ENCODE data around the gene MPP3. TPM values are rescaled to one million over a fixed set of nuclear protein-coding genes. Genes with fewer than 3 reads are reported as not detected.
"Not testable (repeated sequence)": the region's sequence is repeated elsewhere in the genome, so short reads cannot be mapped to it uniquely, and the experiment has no call there.

Gene MPP3
- total RNA-seq, 1 experiment from 2014 or later: 34.3 TPM

DNA sequence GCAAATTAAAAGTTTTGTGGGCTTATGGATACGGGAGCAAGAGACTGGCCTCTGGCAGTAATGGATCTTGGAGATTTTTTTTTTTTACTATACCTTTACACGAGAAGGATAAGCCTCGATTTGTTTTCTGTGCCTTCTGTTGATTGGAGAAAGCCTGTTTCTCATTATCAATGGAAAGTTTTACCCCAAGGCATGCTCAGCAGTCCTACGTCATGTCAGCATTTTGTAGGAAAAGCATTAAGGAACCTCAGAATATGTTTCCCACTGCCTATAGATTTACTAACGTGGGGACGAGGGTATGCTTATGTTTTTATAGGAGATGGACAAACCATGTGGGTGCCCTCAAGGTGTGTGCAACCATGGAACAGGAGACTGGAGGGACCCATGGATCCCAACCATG, 40.9 kb upstream of the MPP3 start:
- no peak for ATAC-seq
- no TSS peak for BruUV-seq (replicated peaks)

DNA sequence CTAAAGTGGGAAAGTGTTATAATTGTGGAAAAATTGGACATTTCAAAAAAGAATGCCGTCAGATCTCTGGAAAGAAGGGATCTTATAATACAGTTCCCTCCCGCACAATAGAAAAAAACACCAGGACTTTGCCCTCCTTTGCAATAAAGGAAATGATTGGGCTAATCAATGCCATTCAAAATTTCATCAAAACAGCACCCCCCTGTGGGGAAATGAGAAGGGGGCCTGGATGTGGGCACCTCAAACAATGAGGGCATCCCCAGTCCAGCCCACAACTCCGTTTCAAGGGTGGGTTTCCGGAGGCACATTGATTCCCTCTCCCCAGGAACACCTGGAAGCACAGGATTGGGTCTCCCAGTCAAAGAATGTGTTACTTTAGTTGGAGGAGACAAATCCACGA, 40.1 kb upstream of the MPP3 start:
- TF ChIP-seq, protein P1, sequence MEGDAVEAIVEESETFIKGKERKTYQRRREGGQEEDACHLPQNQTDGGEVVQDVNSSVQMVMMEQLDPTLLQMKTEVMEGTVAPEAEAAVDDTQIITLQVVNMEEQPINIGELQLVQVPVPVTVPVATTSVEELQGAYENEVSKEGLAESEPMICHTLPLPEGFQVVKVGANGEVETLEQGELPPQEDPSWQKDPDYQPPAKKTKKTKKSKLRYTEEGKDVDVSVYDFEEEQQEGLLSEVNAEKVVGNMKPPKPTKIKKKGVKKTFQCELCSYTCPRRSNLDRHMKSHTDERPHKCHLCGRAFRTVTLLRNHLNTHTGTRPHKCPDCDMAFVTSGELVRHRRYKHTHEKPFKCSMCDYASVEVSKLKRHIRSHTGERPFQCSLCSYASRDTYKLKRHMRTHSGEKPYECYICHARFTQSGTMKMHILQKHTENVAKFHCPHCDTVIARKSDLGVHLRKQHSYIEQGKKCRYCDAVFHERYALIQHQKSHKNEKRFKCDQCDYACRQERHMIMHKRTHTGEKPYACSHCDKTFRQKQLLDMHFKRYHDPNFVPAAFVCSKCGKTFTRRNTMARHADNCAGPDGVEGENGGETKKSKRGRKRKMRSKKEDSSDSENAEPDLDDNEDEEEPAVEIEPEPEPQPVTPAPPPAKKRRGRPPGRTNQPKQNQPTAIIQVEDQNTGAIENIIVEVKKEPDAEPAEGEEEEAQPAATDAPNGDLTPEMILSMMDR (conservative IDR thresholded peaks at IDR 0.05; ENCODE audit: low read depth, low read length): 0 out of 2 replicates have a peak, but pooled peaks have one; percentile 26
- no peak for TF ChIP-seq EZH2phosphoT487 (IDR thresholded peaks at IDR 0.05; ENCODE audit: borderline replicate concordance, low read length)
- Histone ChIP-seq H3K27ac (ENCODE audit: low read length) (no peak overlapping the region), H3K36me3 (ENCODE audit: low read depth, low read length) (no peaks in the 10 kb centered on the region), H3K9me2 (replicated peaks; ENCODE audit: low read length) (no peaks in the 10 kb centered on the region), H3K4me1 (ENCODE audit: insufficient read depth, low read length) (no peaks in the 10 kb centered on the region), H3K4me3 (ENCODE audit: low read length) (no peak overlapping the region), H3K9ac (ENCODE audit: low read length) (no peak overlapping the region), H2AFZ (ENCODE audit: low read length) (no peak overlapping the region), H3K79me2 (ENCODE audit: low read length) (no peaks in the 10 kb centered on the region), H3K27me3 (ENCODE audit: low read length) (peaks cover 15% of the 10 kb centered on the region), H3K9me3 (ENCODE audit: low read length) (no peaks in the 10 kb centered on the region), H4K20me1 (ENCODE audit: low read length) (no peaks in the 10 kb centered on the region), H3K4me2 (ENCODE audit: low read length) (no peak overlapping the region), H3F3A (ENCODE audit: low read length, unreplicated experiment) (no peaks in the 10 kb centered on the region)
- ATAC-seq (no peak), DNase-seq (no peak)
- intact Hi-C loops (cut with micrococcal nuclease): no loop called here
- ChIA-PET CTCF (no interaction called here), POLR2A (ENCODE audit: unreplicated experiment) (interaction anchor here (0.7 kb wide), 1 partner anchor 172 kb away, joined by 3 read pairs; no protein-coding TSS in a partner anchor)
- no TSS peak for BruUV-seq (replicated peaks)

More for the DNA sequence above, 40.9 kb upstream of the MPP3 start:
- DNase-seq: no peak
- no peaks in the 10 kb centered on the region for H3K36me3 ChIP-seq (ENCODE audit: low read depth, low read length)
- ChIA-PET POLR2A (ENCODE audit: unreplicated experiment) (no interaction called here), CTCF (no interaction called here)
- TF ChIP-seq EZH2 (IDR thresholded peaks at IDR 0.05; ENCODE audit: low read length, unreplicated experiment) (no peak), EZH2phosphoT487 (IDR thresholded peaks at IDR 0.05; ENCODE audit: borderline replicate concordance, low read length) (no peak)
- TF ChIP-seq, protein P1 (conservative IDR thresholded peaks at IDR 0.05; ENCODE audit: low read depth, low read length): no peak
- H4K20me1 ChIP-seq (ENCODE audit: low read length): no peaks in the 10 kb centered on the region
- no peaks in the 10 kb centered on the region for H3K79me2 ChIP-seq (ENCODE audit: low read length)
- intact Hi-C loops (cut with micrococcal nuclease): no loop called here
- no peak overlapping the region for H3K4me3 ChIP-seq (ENCODE audit: low read length)
- H3K9me2 ChIP-seq (replicated peaks; ENCODE audit: low read length): no peaks in the 10 kb centered on the region
- H3K4me2 ChIP-seq (ENCODE audit: low read length): no peak overlapping the region
- no peaks in the 10 kb centered on the region for H3F3A ChIP-seq (ENCODE audit: low read length, unreplicated experiment)
- no peak overlapping the region for H3K27ac ChIP-seq (ENCODE audit: low read length)
- H3K4me1 ChIP-seq (ENCODE audit: insufficient read depth, low read length): peaks cover 2% of the 10 kb centered on the region; the same call in 1 of the 2 replicates
- H3K9me3 ChIP-seq (ENCODE audit: low read length): no peaks in the 10 kb centered on the region
- no peak overlapping the region for H3K9ac ChIP-seq (ENCODE audit: low read length)
- H2AFZ ChIP-seq (ENCODE audit: low read length): no peak overlapping the region
- peaks cover 9% of the 10 kb centered on the region for H3K27me3 ChIP-seq (ENCODE audit: low read length)

DNA sequence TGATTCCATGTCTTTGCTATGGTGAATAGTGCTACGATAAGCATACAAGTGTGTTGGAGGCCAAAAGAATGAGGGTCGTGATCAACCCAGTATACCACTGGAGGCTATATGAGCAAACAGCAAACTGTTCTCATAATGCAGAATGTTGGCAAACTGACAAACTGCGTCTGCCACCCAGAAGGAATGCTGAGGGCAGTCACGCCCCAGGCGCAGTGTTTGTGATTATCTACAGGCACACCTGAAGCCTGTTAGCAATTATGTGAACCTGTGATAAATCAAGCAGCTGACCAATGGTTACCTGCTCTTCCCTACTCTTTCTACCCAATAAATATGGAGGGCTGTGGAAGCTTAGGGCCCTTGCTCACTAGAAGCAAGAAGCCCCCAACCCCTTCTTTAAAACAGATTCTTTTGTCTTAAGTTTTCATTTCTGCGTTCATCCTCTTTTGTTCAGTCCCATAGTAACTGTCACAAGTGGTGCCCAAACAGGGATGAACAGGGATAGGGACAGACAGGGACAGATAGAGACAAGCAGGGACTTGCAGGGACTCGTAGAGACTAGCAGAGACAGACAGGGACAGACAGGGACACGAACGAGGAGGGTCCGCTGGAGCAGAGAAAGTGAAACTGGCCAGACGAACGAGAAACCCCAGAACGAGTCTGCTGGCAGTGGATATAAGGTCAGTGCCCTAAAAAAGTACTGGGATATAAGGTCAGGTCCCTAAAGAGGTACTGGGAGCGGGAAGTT, 39.2 kb upstream of the MPP3 start:
- Histone ChIP-seq H3K79me2 (ENCODE audit: low read length) (no peaks in the 10 kb centered on the region), H3K4me2 (ENCODE audit: low read length) (peak overlapping the region; percentile 36), H3K9me2 (replicated peaks; ENCODE audit: low read length) (no peaks in the 10 kb centered on the region), H3K4me3 (ENCODE audit: low read length) (no peak overlapping the region), H3K4me1 (ENCODE audit: insufficient read depth, low read length) (no peaks in the 10 kb centered on the region), H4K20me1 (ENCODE audit: low read length) (no peaks in the 10 kb centered on the region), H3K9me3 (ENCODE audit: low read length) (no peaks in the 10 kb centered on the region), H3K27ac (ENCODE audit: low read length) (no peak overlapping the region), H3F3A (ENCODE audit: low read length, unreplicated experiment) (no peaks in the 10 kb centered on the region), H2AFZ (ENCODE audit: low read length) (no peak overlapping the region), H3K36me3 (ENCODE audit: low read depth, low read length) (no peaks in the 10 kb centered on the region), H3K27me3 (ENCODE audit: low read length) (peaks cover 25% of the 10 kb centered on the region), H3K9ac (ENCODE audit: low read length) (no peak overlapping the region)
- BruUV-seq (replicated peaks): no TSS peak
- ChIA-PET POLR2A (ENCODE audit: unreplicated experiment) (no interaction called here), CTCF (no interaction called here)
- intact Hi-C loops (cut with micrococcal nuclease): no loop called here
- TF ChIP-seq, protein P1 (conservative IDR thresholded peaks at IDR 0.05; ENCODE audit: low read depth, low read length): no peak
- TF ChIP-seq EZH2phosphoT487 (IDR thresholded peaks at IDR 0.05; ENCODE audit: borderline replicate concordance, low read length): no peak
- TF ChIP-seq EZH2 (IDR thresholded peaks at IDR 0.05; ENCODE audit: low read length, unreplicated experiment): no peak
- ATAC-seq: no peak
- DNase-seq: peak; percentile 36

DNA sequence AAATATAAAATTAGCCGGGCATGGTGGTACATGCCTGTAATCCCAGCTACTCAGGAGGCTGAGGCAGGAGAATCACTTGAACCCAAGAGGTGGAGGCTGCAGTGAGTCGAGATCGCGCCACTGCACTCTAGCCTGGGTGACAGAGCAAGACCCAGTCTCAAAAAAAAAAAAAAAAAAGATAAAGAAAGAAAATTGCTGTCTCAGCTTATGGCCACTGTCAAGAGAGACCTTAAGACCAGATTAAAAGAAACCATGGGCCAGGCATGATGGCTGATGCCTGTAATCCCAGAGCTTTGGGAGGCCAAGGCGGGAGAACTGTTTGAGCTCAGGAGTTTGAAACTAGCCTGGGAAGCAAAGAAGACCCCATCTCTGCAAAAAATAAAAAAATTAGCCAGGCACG, 36.1 kb upstream of the MPP3 start:
- H3K27ac ChIP-seq (ENCODE audit: low read length); intact Hi-C loops (cut with micrococcal nuclease); H3K79me2 ChIP-seq (ENCODE audit: low read length); H4K20me1 ChIP-seq (ENCODE audit: low read length); ATAC-seq; H3K9ac ChIP-seq (ENCODE audit: low read length); H3K4me1 ChIP-seq (ENCODE audit: insufficient read depth, low read length); H3K36me3 ChIP-seq (ENCODE audit: low read depth, low read length); DNase-seq; POLR2A ChIA-PET (ENCODE audit: unreplicated experiment); H3K9me2 ChIP-seq (replicated peaks; ENCODE audit: low read length); H3K4me2 ChIP-seq (ENCODE audit: low read length); H3K4me3 ChIP-seq (ENCODE audit: low read length); BruUV-seq (replicated peaks); H3K9me3 ChIP-seq (ENCODE audit: low read length); H2AFZ ChIP-seq (ENCODE audit: low read length); CTCF ChIA-PET; H3F3A ChIP-seq (ENCODE audit: low read length, unreplicated experiment): not testable (repeated sequence)
- H3K27me3 ChIP-seq (ENCODE audit: low read length): peaks cover 50% of the 10 kb centered on the region
